ENCODE measurements around the gene B4GALT5. TPM values are rescaled to one million over a fixed set of nuclear protein-coding genes. Genes with fewer than 3 reads are reported as not detected.
A peak's percentile ranks its signal among the peaks of the same experiment; 100 is the strongest.

The B4GALT5 gene
- polyA plus RNA-seq, 2 of the 4 experiments (the other 2 are of a cell fraction), result 84.0 to 88.7 TPM

- TF ChIP-seq HMGXB4 (CRISPR knock-in tag; IDR thresholded peaks at IDR 0.05; ENCODE audit: borderline replicate concordance) (no peak), HDAC2 (IDR thresholded peaks at IDR 0.05) (no peak)
These were observed 89.4 kb downstream of the B4GALT5 start (continued) for GRCh38 chr20:49624317-49624716.

- 23% methylated on average over 1 of the region's 1 CpG for WGBS (ENCODE audit: missing lambda C conversion rate)
- POLR2A ChIA-PET, result interaction anchor here (0.6 kb wide), 1 partner anchor 278 kb away, joined by 3 read pairs; no protein-coding TSS in a partner anchor
- ATAC-seq, result no peak
- H3K4me3 ChIP-seq, result no peak overlapping the region
- FAIRE-seq, result no peak
- DNase-seq (ENCODE audit: low read depth in 1 of 2, low spot score in 1 of 2), result no peak
- H3K27ac ChIP-seq, result no peak overlapping the region
- peaks cover 18% of the 10 kb centered on the region; the same call in 2 of the 3 replicates for H3K4me1 ChIP-seq
- H3K4me2 ChIP-seq, result no peak overlapping the region
- CTCF ChIA-PET, result interaction anchor here (1.0 to 1.7 kb wide), 4 partner anchors 12 to 267 kb away, joined by 3 to 6 read pairs (median 5); no protein-coding TSS in a partner anchor
- peaks cover 17% of the 10 kb centered on the region for H3K9me3 ChIP-seq
- TF ChIP-seq REST (IDR thresholded peaks at IDR 0.05), result no peak
- TF ChIP-seq MAFK (IDR thresholded peaks at IDR 0.05; ENCODE audit: partially characterized antibody), result no peak
- no peak for TF ChIP-seq ELK1 (IDR thresholded peaks at IDR 0.05; ENCODE audit: low read depth, low read length)
- no peak for TF ChIP-seq MYC (IDR thresholded peaks at IDR 0.05; ENCODE audit: borderline replicate concordance, low read length)
- TF ChIP-seq HMGXB4 (CRISPR knock-in tag; IDR thresholded peaks at IDR 0.05; ENCODE audit: borderline replicate concordance), result 0 out of 2 replicates have a peak, but pooled peaks have one; percentile 22
These were observed 91.4 kb downstream of the B4GALT5 start for GRCh38 chr20:49622243-49622642.

GRCh38 chr20:49620364-49621240 lies 93.1 kb downstream of the B4GALT5 start:
- Histone ChIP-seq H3K9me3 (peaks cover 17% of the 10 kb centered on the region), H3K4me3 (no peak overlapping the region), H3K4me1 (peaks cover 18% of the 10 kb centered on the region), H3K4me2 (no peak overlapping the region), H3K27ac (peak overlapping the region in 1 of 2 experiments; percentile 37; a peak in 2 of 6 replicates)
- ChIA-PET POLR2A (no interaction called here), CTCF (interaction anchor here (0.6 to 1.4 kb wide), 7 partner anchors 9 to 455 kb away, joined by 3 to 6 read pairs (median 3); no protein-coding TSS in a partner anchor)
- no peak for FAIRE-seq
- 83% methylated on average over 10 of the region's 12 CpGs for WGBS (ENCODE audit: missing lambda C conversion rate)
- TF ChIP-seq RFX5 (IDR thresholded peaks at IDR 0.05) (no peak), CBX2 (IDR thresholded peaks at IDR 0.05; ENCODE audit: borderline replicate concordance, low read depth) (no peak), RAD21 (conservative IDR thresholded peaks at IDR 0.05 in 1 of 2, IDR thresholded peaks at IDR 0.05 in 1 of 2) (no peak), GATA3 (IDR thresholded peaks at IDR 0.05; ENCODE audit: borderline replicate concordance) (no peak), CHD2 (IDR thresholded peaks at IDR 0.05; ENCODE audit: low read length, partially characterized antibody) (no peak), KDM5A (IDR thresholded peaks at IDR 0.05) (no peak), ESRRA (IDR thresholded peaks at IDR 0.05; ENCODE audit: borderline replicate concordance, low read length) (no peak), MAX (IDR thresholded peaks at IDR 0.05) (no peak), CHD4 (IDR thresholded peaks at IDR 0.05; ENCODE audit: borderline replicate concordance) (no peak), REST (IDR thresholded peaks at IDR 0.05) (no peak), BHLHE40 (IDR thresholded peaks at IDR 0.05; ENCODE audit: low read depth, low read length) (no peak), ZC3H11A (IDR thresholded peaks at IDR 0.05) (no peak), ZNF302 (CRISPR knock-in tag; IDR thresholded peaks at IDR 0.05) (no peak)
- ATAC-seq, result no peak
- DNase-seq (ENCODE audit: low read depth in 1 of 2, low spot score in 1 of 2), result no peak

Measured in A549 (cell line).